SU-DHL-6 (cell line): ENCODE results near the gene ZNF26.

Experiments
- H2AFZ ChIP-seq: fragments of 200-600 bp; sonication (generic); 2 replicates; pipeline ENCODE4 v1.6.1; 2014; ENCODE audit warnings: low read depth, mild to moderate bottlenecking, moderate library complexity, mixed read lengths, antibody characterized with exemption, low read length; ENCODE audit not compliant: severe bottlenecking
- H3F3A ChIP-seq: fragments of 200-600 bp; shearing (Covaris generic); 2 replicates; pipeline ENCODE4 v1.6.0; 2016; ENCODE audit warnings: antibody characterized with exemption, mild to moderate bottlenecking; ENCODE audit not compliant: insufficient read depth
- H3K27ac ChIP-seq: fragments of 200-600 bp; sonication (generic); 2 replicates; pipeline ENCODE4 v1.5.1; 2016; ENCODE audit warnings: low read depth, mild to moderate bottlenecking, low read length, moderate library complexity, mixed read lengths
- H3K27me3 ChIP-seq: fragments of 200-600 bp; sonication (generic), shearing (Covaris generic); 2 replicates; pipeline ENCODE4 v1.6.0; 2014; ENCODE audit warnings: mild to moderate bottlenecking, low read length
- H3K36me3 ChIP-seq: fragments of 200-600 bp; sonication (generic); 2 replicates; pipeline ENCODE4 v1.6.1; 2014; ENCODE audit warnings: mild to moderate bottlenecking, low read length, mixed read lengths
- H3K4me2 ChIP-seq: fragments of 300-600, 200-600 bp; shearing (Covaris generic), sonication (generic); 2 replicates; pipeline ENCODE4 v1.6.0; 2014; ENCODE audit warnings: low read length, low read depth, mild to moderate bottlenecking; ENCODE audit not compliant: poor library complexity, severe bottlenecking
- H3K4me3 ChIP-seq: fragments of 200-600 bp; sonication (generic); 2 replicates; pipeline ENCODE4 v1.5.1; 2014; ENCODE audit warnings: antibody characterized with exemption, low read length, mild to moderate bottlenecking, mixed read lengths; ENCODE audit not compliant: insufficient read depth, poor library complexity, severe bottlenecking
- H3K79me2 ChIP-seq: fragments of 200-600 bp; sonication (generic); 2 replicates; pipeline ENCODE4 v1.6.1; 2014; ENCODE audit warnings: mild to moderate bottlenecking, low read length, moderate library complexity; ENCODE audit not compliant: insufficient read depth
- H3K9ac ChIP-seq: fragments of 200-600 bp; sonication (generic); 2 replicates; pipeline ENCODE4 v1.7.0; 2014; ENCODE audit warnings: mild to moderate bottlenecking, low read length
- H3K9me2 ChIP-seq: fragments of 200-600 bp; sonication (generic); replicated peaks from 2 replicates; pipeline ENCODE4 v1.6.1; 2014; ENCODE audit warnings: low read length; ENCODE audit not compliant: insufficient read depth
- H3K9me3 ChIP-seq: fragments of 200-600 bp; sonication (generic); 2 replicates; pipeline ENCODE4 v1.6.1; 2014; ENCODE audit warnings: low read length, mixed read lengths; ENCODE audit not compliant: insufficient read depth
- H4K20me1 ChIP-seq: fragments of 200-600 bp; sonication (generic); 2 replicates; pipeline ENCODE4 v1.6.1; 2014; ENCODE audit warnings: low read depth, mild to moderate bottlenecking, antibody characterized with exemption, low read length, moderate library complexity, mixed read lengths
- EZH2phosphoT487 ChIP-seq: fragments of 200-600 bp; sonication (generic), shearing (Covaris generic); conservative IDR thresholded peaks from 2 replicates; pipeline ENCODE4 v1.6.1; 2018; ENCODE audit warnings: mild to moderate bottlenecking, antibody characterized with exemption, low read length, moderate library complexity, mixed read lengths
- TF ChIP-seq, protein P1 (sequence below): fragments of 200-600 bp; sonication (generic); IDR thresholded peaks from one replicate; pipeline ENCODE4 v1.5.1; 2017; ENCODE audit warnings: antibody characterized with exemption, mild to moderate bottlenecking, low read length, moderate library complexity; ENCODE audit not compliant: insufficient read depth, poor library complexity, severe bottlenecking

ZNF26 gene

DNA sequence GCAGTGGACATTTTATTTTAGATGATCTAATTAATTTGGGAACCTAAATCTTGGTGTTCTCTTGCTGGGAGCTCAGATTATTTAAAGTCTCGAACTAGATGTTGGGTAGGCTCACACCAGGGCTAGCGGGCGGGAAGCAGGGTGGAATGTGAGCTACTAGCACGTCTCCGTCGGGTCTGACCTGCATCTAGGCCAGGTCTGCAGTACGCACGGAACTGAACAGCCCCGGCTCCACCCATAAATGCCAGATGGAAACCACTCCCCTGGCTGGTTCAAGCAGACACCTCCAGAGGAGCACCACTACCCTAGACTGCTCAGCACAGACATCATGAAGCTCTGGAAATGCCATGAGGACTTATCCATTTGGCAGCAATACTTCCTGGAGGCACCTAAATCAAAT lies 40.4 kb upstream of the ZNF26 start:
- Histone ChIP-seq H3K27me3 (no peaks in the 10 kb centered on the region), H3K36me3 (peaks cover 23% of the 10 kb centered on the region), H3K9me2 (no peaks in the 10 kb centered on the region), H3K4me2 (no peak overlapping the region), H3K27ac (no peak overlapping the region), H3K9ac (no peak overlapping the region), H3K79me2 (peaks cover 8% of the 10 kb centered on the region; the same call in 1 of the 2 replicates), H4K20me1 (no peaks in the 10 kb centered on the region), H3K9me3 (peaks cover 24% of the 10 kb centered on the region; the same call in 1 of the 2 replicates), H2AFZ (no peak overlapping the region), H3F3A (no peaks in the 10 kb centered on the region), H3K4me3 (no peak overlapping the region)
- no peak for TF ChIP-seq EZH2phosphoT487
- TF ChIP-seq, protein P1, sequence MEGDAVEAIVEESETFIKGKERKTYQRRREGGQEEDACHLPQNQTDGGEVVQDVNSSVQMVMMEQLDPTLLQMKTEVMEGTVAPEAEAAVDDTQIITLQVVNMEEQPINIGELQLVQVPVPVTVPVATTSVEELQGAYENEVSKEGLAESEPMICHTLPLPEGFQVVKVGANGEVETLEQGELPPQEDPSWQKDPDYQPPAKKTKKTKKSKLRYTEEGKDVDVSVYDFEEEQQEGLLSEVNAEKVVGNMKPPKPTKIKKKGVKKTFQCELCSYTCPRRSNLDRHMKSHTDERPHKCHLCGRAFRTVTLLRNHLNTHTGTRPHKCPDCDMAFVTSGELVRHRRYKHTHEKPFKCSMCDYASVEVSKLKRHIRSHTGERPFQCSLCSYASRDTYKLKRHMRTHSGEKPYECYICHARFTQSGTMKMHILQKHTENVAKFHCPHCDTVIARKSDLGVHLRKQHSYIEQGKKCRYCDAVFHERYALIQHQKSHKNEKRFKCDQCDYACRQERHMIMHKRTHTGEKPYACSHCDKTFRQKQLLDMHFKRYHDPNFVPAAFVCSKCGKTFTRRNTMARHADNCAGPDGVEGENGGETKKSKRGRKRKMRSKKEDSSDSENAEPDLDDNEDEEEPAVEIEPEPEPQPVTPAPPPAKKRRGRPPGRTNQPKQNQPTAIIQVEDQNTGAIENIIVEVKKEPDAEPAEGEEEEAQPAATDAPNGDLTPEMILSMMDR = no peak

DNA sequence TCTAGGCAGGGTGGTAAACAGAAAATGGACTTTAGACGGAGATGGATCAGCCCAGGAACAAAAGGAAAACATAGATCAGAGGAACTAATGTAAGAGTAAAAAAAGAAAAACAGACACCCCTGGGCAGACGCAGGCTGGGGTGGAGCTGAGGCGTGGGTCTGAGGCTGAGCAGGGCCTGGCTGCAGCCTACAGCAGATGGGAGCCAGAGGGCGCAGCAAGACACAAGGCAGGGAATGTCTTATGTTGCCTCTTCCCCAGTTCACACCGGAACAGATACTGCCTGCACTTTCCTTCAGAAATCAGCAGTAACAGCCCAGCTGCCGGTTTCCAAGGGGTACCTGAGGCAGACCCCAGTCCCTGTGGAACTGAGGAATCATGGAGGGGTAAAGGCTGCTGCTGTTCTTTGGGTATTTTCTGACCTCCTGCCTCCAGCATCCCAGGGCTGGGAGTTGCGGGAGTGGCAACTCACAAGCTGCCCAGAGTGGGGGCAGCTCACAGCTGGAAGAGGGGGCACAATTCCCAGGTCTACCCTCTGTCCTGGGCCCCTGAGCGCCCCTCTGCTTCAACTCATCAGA lies 39.8 kb upstream of the ZNF26 start:
- H3K36me3 ChIP-seq = peaks cover 23% of the 10 kb centered on the region
- H3K27me3 ChIP-seq = no peaks in the 10 kb centered on the region
- no peaks in the 10 kb centered on the region for H4K20me1 ChIP-seq
- no peaks in the 10 kb centered on the region for H3F3A ChIP-seq
- peaks cover 13% of the 10 kb centered on the region; the same call in 1 of the 2 replicates for H3K79me2 ChIP-seq
- no peak overlapping the region for H3K4me2 ChIP-seq
- TF ChIP-seq, protein P1 = no peak
- no peak for TF ChIP-seq EZH2phosphoT487
- peaks cover 29% of the 10 kb centered on the region; the same call in 1 of the 2 replicates for H3K9me3 ChIP-seq
- no peak overlapping the region for H3K4me3 ChIP-seq
- no peak overlapping the region for H2AFZ ChIP-seq
- H3K9ac ChIP-seq = no peak overlapping the region
- no peak overlapping the region for H3K27ac ChIP-seq
- no peaks in the 10 kb centered on the region for H3K9me2 ChIP-seq

DNA sequence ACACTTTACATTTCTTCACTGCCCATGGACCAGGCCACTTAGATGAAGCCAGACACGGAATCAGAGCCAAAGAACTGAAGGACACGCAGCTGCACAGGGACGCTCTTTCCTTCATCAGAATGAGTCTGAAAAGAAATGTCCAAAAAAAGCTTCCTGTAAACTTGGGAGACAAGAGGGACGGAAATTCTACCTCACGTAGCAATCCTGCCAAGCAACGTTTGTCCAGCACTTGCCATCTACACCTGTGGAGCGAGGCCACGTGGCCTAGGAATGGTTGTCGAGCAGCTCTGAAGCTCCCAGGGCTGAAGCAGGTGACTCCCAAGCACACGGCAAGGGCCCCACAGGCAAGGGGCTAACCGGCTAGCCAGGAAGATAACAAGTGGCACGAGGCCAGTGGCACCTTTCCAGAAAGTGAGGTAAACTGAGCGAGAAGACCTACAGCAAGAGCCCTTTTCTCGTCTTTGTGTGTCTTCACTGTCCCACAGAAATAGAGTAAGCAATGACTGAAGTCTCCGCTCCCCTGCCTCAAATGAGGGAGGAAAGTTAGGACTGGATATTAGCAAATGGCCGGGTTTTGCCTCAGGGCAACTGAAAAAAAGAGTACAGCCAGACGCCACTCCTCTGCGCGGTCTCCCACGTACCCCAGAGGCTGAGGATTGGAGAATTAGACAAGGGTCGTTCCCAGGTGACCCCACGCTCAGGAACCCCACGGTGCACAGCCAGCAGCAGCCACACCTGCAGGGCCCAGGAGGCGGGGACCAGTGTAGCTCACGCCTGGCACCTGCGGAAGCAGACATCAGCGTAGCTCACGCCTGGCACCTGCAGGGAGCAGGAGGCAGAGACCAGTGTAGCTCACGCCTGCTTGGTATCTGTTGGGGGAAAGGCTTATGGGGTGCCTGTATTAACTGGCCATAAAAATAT lies 37.8 kb upstream of the ZNF26 start:
- Histone ChIP-seq H2AFZ (no peak overlapping the region), H4K20me1 (no peaks in the 10 kb centered on the region), H3K4me3 (no peak overlapping the region), H3K79me2 (peaks cover 18% of the 10 kb centered on the region; the same call in 1 of the 2 replicates), H3K4me2 (no peak overlapping the region), H3K9ac (no peak overlapping the region), H3K36me3 (peaks cover 15% of the 10 kb centered on the region), H3K9me3 (peaks cover 37% of the 10 kb centered on the region; the same call in 1 of the 2 replicates), H3K27me3 (no peaks in the 10 kb centered on the region), H3K9me2 (no peaks in the 10 kb centered on the region), H3K27ac (no peak overlapping the region), H3F3A (no peaks in the 10 kb centered on the region)
- no peak for TF ChIP-seq EZH2phosphoT487
- TF ChIP-seq, protein P1 = no peak
